GM12872 (cell line): ENCODE measurements around the gene SLC25A13.

ENCODE experiments used
- TF ChIP-seq, protein P1 (sequence below): IDR thresholded peaks from 3 replicates; pipeline ENCODE4 v1.5.1; 2011; ENCODE audit warnings: low read depth, mild to moderate bottlenecking, low read length, moderate library complexity; ENCODE audit not compliant: insufficient read depth

Gene SLC25A13

DNA sequence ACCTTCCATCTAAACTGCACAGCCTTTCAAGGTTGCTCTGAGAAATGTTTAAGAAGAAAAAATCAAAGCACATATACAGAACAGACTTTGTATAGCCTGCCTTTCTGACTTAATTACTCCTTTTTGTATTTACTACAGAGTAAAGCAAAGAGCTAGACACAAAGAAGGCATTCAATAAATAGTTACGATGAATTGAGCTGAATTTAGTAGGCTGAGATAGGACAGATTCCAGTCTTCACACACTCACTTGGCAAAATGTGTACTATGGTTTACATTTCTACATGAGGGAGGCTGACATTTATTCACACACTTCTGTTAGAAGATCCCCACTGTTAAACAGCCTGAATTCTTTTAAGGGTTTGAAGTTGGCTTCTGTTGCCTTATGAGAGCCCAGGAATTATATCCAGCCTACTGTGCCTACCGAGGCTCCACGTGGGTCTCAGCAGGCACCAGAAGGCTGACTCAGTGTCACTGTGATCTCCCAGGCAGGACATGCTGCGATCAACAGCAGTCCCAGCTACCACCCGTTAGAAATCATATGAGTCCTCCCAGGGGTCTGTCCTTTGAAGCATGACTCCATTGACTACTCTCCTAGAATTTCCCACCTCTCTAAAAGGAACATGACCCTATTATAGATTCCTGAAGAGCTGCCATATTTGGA is 24.5 kb upstream of the SLC25A13 start:
- TF ChIP-seq, protein P1, sequence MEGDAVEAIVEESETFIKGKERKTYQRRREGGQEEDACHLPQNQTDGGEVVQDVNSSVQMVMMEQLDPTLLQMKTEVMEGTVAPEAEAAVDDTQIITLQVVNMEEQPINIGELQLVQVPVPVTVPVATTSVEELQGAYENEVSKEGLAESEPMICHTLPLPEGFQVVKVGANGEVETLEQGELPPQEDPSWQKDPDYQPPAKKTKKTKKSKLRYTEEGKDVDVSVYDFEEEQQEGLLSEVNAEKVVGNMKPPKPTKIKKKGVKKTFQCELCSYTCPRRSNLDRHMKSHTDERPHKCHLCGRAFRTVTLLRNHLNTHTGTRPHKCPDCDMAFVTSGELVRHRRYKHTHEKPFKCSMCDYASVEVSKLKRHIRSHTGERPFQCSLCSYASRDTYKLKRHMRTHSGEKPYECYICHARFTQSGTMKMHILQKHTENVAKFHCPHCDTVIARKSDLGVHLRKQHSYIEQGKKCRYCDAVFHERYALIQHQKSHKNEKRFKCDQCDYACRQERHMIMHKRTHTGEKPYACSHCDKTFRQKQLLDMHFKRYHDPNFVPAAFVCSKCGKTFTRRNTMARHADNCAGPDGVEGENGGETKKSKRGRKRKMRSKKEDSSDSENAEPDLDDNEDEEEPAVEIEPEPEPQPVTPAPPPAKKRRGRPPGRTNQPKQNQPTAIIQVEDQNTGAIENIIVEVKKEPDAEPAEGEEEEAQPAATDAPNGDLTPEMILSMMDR = no peak

DNA sequence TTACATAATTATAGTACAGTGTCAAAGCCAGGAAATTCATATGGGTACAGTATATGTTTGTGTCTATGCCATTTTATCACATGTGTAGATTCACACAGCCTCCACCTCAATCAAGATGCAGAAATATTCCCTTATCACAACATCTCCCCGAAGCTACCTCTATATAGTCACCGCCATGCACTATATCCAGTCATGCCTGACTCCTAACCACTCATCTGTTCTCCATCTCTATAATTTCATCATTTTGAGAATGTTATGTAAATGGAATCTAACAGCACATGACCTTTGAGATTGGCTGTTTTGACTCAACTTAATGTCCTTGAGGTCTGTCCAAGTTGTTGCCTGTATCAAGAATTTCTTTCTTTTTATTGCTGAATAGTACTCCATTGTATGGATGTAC is 22.3 kb upstream of the SLC25A13 start:
- TF ChIP-seq, protein P1 = no peak

DNA sequence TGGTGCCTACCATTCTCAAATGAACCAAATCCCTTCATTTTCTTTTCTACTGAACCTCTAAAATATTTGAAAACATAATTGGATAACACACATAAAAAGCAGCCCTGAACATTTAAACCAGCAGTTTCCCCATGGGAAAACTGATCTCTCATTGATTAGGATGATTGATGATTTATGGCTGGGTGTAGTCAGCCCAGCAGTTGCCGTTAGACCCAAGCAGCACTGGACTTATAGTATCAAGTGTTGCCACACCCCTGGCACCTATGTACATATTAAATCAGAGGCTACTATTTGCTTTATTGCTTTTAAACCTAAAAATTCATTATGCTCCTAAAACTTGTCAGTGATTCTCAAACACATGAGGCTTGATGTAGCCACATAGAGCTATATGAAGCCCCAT is 20.2 kb upstream of the SLC25A13 start:
- TF ChIP-seq, protein P1 = no peak

DNA sequence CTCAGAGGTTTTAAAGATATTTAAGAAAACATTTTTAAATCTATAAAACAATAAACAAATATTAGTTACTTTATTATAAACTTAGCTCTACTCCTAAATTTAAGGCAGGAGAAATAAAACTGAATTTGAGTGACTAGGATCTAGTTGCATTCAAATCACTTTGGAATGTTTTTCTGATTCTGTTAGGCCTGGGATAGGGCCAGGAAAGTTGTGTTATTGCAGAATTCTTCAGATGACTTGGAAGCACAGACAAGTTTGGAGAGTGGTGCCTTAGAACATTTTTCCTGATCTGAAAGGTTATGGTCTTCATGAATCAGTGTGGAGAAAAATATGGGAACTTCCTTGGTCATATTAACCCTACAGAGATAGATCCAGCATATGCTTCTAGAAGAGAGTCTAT is 15.6 kb upstream of the SLC25A13 start:
- TF ChIP-seq, protein P1 = no peak

DNA sequence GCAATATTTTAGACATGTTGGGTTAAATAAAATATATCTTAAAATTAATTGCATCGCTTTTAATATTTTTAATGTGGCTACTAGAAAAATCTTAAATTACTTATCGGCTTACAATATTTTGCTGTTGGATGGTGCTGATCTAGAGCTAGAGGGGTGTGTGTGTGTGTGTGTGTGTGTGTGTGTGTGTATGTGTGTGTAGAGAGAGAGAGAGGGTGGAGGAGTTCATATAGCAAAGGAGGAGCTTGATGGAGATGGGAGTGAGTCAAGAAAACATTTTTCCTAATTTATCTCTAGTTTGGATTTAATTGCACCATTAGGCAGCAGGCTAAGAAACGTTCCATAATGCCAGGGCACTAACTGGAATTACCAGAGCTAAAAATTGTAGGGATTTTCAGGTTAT is 10.4 kb upstream of the SLC25A13 start:
- TF ChIP-seq, protein P1 = no peak

DNA sequence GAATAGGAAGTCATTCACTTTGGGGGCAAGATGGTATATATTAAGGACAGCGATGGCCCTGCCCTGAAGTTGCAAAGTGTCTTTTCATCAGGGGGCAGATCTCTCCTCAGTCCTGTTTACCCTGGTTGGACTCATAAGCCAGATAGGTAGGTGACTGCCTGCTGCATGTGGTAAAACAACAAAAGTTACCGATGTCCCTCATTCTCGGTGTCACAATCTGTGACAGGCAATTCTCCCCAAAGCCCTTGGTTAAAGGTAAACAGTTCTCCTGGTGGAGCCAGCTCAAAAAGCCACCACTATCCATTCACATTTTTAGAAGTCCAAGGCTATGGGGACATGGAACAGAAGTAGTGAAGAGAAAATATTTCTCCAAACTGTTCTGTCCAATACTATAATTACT is 9.9 kb upstream of the SLC25A13 start:
- TF ChIP-seq, protein P1 = no peak

DNA sequence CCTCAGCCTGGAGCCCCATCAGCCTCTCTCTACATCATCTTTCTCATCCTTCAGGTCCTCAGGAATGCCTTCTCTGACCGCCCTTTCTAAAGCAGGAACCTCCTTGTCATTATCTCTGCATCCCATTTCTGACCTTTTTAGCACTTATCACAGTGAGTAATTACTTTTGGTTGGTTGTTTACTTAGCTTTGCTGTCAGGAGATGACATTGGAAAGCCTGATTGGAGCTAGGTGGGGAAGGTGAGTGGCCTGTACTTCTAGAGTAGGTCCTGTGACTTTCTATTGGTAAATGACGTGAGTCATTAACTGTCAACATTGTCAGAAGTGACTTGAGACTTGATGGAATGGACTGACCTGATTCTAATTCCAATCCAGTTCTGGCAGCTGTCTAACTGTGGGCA is 9.3 kb upstream of the SLC25A13 start:
- TF ChIP-seq, protein P1 = no peak
